ENCODE results near the gene CNST.

The CNST gene

DNA sequence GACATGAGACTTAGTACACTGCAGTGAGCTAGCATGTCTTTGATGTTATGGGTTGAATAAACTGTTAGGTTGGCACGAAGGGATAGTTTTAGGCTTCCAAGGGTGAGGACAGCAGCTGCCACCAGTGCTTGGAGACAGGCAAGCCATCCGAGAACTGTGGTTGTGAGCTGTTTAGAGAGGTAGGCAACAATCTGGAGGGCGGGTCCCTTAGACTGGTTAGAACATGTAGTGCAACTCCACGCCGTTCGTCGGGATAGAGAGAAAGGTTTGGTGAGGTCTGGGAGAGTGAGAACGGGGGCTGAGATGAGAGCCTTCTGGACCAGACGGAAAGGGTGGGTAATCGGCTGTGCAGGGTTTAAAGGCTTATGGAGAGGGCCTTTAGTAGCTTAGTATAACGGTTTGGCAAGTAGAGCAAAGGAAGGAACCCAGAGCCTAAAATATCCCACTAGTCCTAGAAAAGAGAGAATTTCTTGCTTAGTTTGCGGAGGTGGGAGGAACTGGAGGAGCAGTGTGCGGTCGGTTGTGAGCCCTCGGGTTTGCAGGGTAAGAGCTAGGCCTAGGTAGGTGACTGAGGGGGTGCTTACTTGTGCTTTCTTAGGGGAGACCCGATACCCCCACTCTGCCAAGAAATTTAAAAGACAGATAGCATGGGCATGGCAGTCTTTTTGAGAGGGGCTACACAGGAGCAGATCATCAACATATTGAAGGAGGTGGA lies 72.8 kb downstream of the CNST start:
- no peak for DNase-seq (ENCODE audit: low read depth)
- no peak overlapping the region for H3K4me3 ChIP-seq (ENCODE audit: control insufficient read depth, low read depth, low read length)
- TF ChIP-seq, protein P1, sequence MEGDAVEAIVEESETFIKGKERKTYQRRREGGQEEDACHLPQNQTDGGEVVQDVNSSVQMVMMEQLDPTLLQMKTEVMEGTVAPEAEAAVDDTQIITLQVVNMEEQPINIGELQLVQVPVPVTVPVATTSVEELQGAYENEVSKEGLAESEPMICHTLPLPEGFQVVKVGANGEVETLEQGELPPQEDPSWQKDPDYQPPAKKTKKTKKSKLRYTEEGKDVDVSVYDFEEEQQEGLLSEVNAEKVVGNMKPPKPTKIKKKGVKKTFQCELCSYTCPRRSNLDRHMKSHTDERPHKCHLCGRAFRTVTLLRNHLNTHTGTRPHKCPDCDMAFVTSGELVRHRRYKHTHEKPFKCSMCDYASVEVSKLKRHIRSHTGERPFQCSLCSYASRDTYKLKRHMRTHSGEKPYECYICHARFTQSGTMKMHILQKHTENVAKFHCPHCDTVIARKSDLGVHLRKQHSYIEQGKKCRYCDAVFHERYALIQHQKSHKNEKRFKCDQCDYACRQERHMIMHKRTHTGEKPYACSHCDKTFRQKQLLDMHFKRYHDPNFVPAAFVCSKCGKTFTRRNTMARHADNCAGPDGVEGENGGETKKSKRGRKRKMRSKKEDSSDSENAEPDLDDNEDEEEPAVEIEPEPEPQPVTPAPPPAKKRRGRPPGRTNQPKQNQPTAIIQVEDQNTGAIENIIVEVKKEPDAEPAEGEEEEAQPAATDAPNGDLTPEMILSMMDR (IDR thresholded peaks at IDR 0.05; ENCODE audit: control insufficient read depth, insufficient read depth, low read depth, low read length, missing control alignments): no peak

DNA sequence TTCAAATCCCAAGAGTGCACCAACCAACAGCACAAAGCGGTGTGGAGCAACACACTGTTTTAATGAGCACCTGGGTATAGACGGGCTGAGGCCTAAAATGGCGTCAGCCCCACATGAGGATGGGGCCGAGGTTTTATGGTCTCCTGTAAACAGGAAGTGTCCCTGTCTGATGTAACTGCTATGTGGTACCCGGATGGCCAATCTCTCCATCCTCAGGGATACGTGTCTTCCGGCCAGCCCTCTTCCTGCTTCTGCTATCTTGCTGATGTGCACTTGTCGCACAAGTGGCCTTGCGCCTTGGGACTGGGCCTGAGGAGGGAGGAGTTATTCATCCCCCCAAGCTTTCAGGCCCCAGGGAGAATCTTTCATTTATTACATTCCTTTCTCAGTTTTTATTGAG lies 73.5 kb downstream of the CNST start:
- H3K4me3 ChIP-seq (ENCODE audit: control insufficient read depth, low read depth, low read length): no peak overlapping the region
- DNase-seq (ENCODE audit: low read depth): no peak
- TF ChIP-seq, protein P1 (IDR thresholded peaks at IDR 0.05; ENCODE audit: control insufficient read depth, insufficient read depth, low read depth, low read length, missing control alignments): no peak

DNA sequence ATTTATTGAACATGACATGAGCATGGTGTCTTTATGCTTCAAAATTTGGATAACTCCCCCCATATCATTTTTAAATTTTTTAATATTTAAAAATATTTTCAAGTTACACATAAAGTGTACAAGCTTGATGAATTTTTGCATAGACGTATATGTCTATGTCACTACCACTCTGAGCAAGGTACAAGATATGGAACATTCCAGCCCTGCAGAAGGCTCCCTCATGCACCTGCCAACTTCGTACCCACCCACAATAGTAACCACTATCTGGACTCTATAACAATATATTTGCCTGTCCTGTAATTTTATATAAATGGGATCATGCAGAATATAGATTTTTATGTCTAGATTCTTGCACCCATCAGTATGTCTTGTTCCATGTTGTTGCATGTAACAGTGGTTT lies 74.5 kb downstream of the CNST start:
- no peak for DNase-seq (ENCODE audit: low read depth)
- TF ChIP-seq, protein P1 (IDR thresholded peaks at IDR 0.05; ENCODE audit: control insufficient read depth, insufficient read depth, low read depth, low read length, missing control alignments): no peak
- H3K4me3 ChIP-seq (ENCODE audit: control insufficient read depth, low read depth, low read length): no peak overlapping the region

DNA sequence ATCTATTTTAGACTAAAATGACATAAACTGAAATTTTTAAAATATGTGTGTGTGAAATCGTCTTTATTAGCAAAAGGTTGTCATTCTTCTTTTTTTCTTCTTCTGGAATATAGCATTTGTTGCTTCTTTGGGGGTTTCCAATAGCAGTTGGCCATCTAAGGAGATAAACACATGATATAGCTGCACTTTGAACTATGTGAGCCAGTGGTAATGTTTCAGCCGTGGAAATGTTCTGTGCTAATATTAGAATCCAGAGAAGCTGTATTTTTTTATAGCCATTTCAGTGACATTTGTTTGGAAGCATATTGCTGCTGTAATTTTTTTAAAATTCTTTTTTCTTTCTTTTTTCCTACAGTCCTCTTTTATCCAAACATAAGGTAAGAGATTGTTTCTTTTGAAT lies 75.1 kb downstream of the CNST start:
- no peak for DNase-seq (ENCODE audit: low read depth)
- TF ChIP-seq, protein P1 (IDR thresholded peaks at IDR 0.05; ENCODE audit: control insufficient read depth, insufficient read depth, low read depth, low read length, missing control alignments): no peak
- no peak overlapping the region for H3K4me3 ChIP-seq (ENCODE audit: control insufficient read depth, low read depth, low read length)

DNA sequence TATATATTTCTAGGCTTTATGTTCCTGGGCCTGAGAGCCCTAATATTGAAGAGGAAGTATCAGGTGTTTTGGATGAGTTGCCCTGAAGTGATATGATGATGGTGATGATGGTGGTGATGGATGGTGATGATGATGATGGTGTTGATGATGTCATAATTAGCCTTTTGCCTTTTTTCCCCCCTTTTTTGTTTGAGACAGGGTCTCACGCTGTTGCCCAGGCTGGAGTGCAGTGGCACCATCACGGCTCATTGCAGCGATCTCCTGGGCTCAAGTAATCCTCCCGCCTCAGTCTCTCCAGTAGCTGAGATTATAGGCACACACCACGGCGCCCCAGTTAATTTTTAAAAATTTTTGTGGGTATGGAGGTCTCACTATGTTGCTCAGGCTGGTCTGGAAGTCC lies 76.5 kb downstream of the CNST start:
- TF ChIP-seq, protein P1 (IDR thresholded peaks at IDR 0.05; ENCODE audit: control insufficient read depth, insufficient read depth, low read depth, low read length, missing control alignments): no peak
- DNase-seq (ENCODE audit: low read depth): no peak

DNA sequence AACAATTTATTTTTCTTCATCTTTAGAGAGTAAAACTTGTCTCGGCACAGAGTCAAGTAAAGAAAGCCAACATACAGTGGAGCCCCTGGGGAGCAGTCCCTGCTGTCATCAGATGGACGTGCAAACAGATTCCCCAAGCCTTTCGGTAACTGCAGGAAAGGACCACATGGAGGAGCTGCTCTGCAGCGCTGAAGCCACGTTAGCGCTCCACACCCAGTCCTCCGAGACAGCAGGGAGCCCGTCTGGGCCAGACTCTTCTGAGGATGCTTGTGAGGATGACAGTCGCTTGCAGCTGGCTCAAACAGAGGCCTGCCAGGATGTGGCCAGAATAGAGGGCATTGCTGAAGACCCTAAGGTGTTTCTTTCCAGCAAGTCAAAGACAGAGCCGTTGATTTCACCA lies 80.9 kb downstream of the CNST start:
- no peak overlapping the region for H3K4me3 ChIP-seq (ENCODE audit: control insufficient read depth, low read depth, low read length)
- DNase-seq (ENCODE audit: low read depth): peak; percentile 20
- TF ChIP-seq, protein P1 (IDR thresholded peaks at IDR 0.05; ENCODE audit: control insufficient read depth, insufficient read depth, low read depth, low read length, missing control alignments): peak; percentile 78

More for the DNA sequence above, 76.5 kb downstream of the CNST start:
- H3K4me3 ChIP-seq (ENCODE audit: control insufficient read depth, low read depth, low read length): no peak overlapping the region
